ENCODE measurements around the gene NME3. TPM values are rescaled to one million over a fixed set of nuclear protein-coding genes. Genes with fewer than 3 reads are reported as not detected.

The NME3 gene
- polyA plus RNA-seq, 1 experiment = 15.6 TPM

GRCh38 chr16:1772362-1772907 lies 1.1 kb upstream of the NME3 start, which contains the start of gene EME2:
Gene EME2, plus strand, starts transcription at chr16:1772810. Its CDS starts 418 bp downstream, at chr16:1773228.
- H3K4me3 ChIP-seq (ENCODE audit: low read depth, low read length) = peak within 1 kb of the TSS; percentile 77
- peaks cover 6% of the 10 kb centered on the region; the same call in 1 of the 2 replicates for H3K9me3 ChIP-seq (ENCODE audit: control insufficient read depth, insufficient read depth, low read length)
- CTCF ChIA-PET = interaction anchor here (0.9 to 1.2 kb wide), 2 partner anchors 10 to 52 kb away, joined by 3 read pairs; partner anchors contain the start of genes NUBP2 and SPSB3
- POLR2A ChIA-PET = interaction anchor here (0.6 to 1.8 kb wide), 5 partner anchors 8 to 54 kb away, joined by 3 to 17 read pairs (median 5); partner anchors contain the start of genes HAGH, NUBP2 and SPSB3
- TF ChIP-seq CTCF (IDR thresholded peaks at IDR 0.05; ENCODE audit: low read depth, low read length) = no peak
- H3K27me3 ChIP-seq (ENCODE audit: control insufficient read depth, insufficient read depth, low read length) = no peaks in the 10 kb centered on the region
- H3K27ac ChIP-seq (ENCODE audit: low read depth, low read length) = peak within 1 kb of the TSS; percentile 39
- DNase-seq (ENCODE audit: low read depth, low spot score) = no peak

GRCh38 chr16:1771864-1772361 lies 570 bp upstream of the NME3 start:
- H3K27me3 ChIP-seq (ENCODE audit: control insufficient read depth, insufficient read depth, low read length) = no peaks in the 10 kb centered on the region
- TF ChIP-seq CTCF (IDR thresholded peaks at IDR 0.05; ENCODE audit: low read depth, low read length) = no peak
- CTCF ChIA-PET = interaction anchor here (0.9 to 1.2 kb wide), 2 partner anchors 11 to 52 kb away, joined by 3 read pairs; partner anchors contain the start of genes NUBP2 and SPSB3
- peak overlapping the region; percentile 77 for H3K4me3 ChIP-seq (ENCODE audit: low read depth, low read length)
- H3K9me3 ChIP-seq (ENCODE audit: control insufficient read depth, insufficient read depth, low read length) = peaks cover 6% of the 10 kb centered on the region; the same call in 1 of the 2 replicates
- H3K27ac ChIP-seq (ENCODE audit: low read depth, low read length) = peak overlapping the region; percentile 39
- POLR2A ChIA-PET = interaction anchor here (1.8 kb wide), 1 partner anchor 11 kb away, joined by 17 read pairs; the partner anchor contains the start of genes NUBP2 and SPSB3
- no peak for DNase-seq (ENCODE audit: low read depth, low spot score)

- POLR2A ChIA-PET = interaction anchor here (0.6 to 2.1 kb wide), 3 partner anchors 12 to 93 kb away, joined by 3 to 12 read pairs (median 3); partner anchors contain the start of genes FAHD1, HAGH, JPT2 and NUBP2
- H3K27me3 ChIP-seq (ENCODE audit: control insufficient read depth, insufficient read depth, low read length) = no peaks in the 10 kb centered on the region
- CTCF ChIA-PET = no interaction called here
- peaks cover 6% of the 10 kb centered on the region; the same call in 1 of the 2 replicates for H3K9me3 ChIP-seq (ENCODE audit: control insufficient read depth, insufficient read depth, low read length)
- no peak for TF ChIP-seq CTCF (IDR thresholded peaks at IDR 0.05; ENCODE audit: low read depth, low read length)
- peak overlapping the region; percentile 47 for H3K27ac ChIP-seq (ENCODE audit: low read depth, low read length)
- H3K4me3 ChIP-seq (ENCODE audit: low read depth, low read length) = peak overlapping the region; percentile 77
- DNase-seq (ENCODE audit: low read depth, low spot score) = no peak
These were observed 785 bp downstream of the NME3 start for GRCh38 chr16:1770328-1771187.

- POLR2A ChIA-PET = interaction anchor here (0.6 to 2.1 kb wide), 2 partner anchors 13 to 40 kb away, joined by 5 to 12 read pairs; partner anchors contain the start of genes NUBP2 and SPSB3
- peak overlapping the region; percentile 77; the same call in 1 of the 2 replicates for H3K4me3 ChIP-seq (ENCODE audit: low read depth, low read length)
- DNase-seq (ENCODE audit: low read depth, low spot score) = no peak
- H3K27me3 ChIP-seq (ENCODE audit: control insufficient read depth, insufficient read depth, low read length) = no peaks in the 10 kb centered on the region
- H3K27ac ChIP-seq (ENCODE audit: low read depth, low read length) = peak overlapping the region; percentile 21
- CTCF ChIA-PET = no interaction called here
- H3K9me3 ChIP-seq (ENCODE audit: control insufficient read depth, insufficient read depth, low read length) = peaks cover 6% of the 10 kb centered on the region; the same call in 1 of the 2 replicates
- no peak for TF ChIP-seq CTCF (IDR thresholded peaks at IDR 0.05; ENCODE audit: low read depth, low read length)
These were observed 1.7 kb downstream of the NME3 start for GRCh38 chr16:1769402-1770300.

Measured in AG04450 (cell line).